Keratinocyte (primary cell): ENCODE results near the gene TRIM43.

Source experiments
- EZH2 ChIP-seq: IDR thresholded peaks from one replicate; pipeline ENCODE4 v1.6.1; 2012; ENCODE audit warnings: inconsistent platforms, mild to moderate bottlenecking, low read length, moderate library complexity
- TF ChIP-seq, protein P1 (sequence below), 3 experiments: IDR thresholded peaks in 1 of 3; conservative IDR thresholded peaks in 1 of 3; optimal IDR thresholded peaks in 1 of 3; 2 replicates in 2 of 3; 3 replicates in 1 of 3; pipeline versions ENCODE3 to v1.5.1; 2011; ENCODE audit warnings: low read length in 3 of 3, mild to moderate bottlenecking in 3 of 3, moderate library complexity in 2 of 3, control low read depth in 1 of 3, inconsistent platforms in 1 of 3; ENCODE audit not compliant: insufficient read depth in 2 of 3; ENCODE audit errors: extremely low read depth in 1 of 3

- TF ChIP-seq, protein P1, sequence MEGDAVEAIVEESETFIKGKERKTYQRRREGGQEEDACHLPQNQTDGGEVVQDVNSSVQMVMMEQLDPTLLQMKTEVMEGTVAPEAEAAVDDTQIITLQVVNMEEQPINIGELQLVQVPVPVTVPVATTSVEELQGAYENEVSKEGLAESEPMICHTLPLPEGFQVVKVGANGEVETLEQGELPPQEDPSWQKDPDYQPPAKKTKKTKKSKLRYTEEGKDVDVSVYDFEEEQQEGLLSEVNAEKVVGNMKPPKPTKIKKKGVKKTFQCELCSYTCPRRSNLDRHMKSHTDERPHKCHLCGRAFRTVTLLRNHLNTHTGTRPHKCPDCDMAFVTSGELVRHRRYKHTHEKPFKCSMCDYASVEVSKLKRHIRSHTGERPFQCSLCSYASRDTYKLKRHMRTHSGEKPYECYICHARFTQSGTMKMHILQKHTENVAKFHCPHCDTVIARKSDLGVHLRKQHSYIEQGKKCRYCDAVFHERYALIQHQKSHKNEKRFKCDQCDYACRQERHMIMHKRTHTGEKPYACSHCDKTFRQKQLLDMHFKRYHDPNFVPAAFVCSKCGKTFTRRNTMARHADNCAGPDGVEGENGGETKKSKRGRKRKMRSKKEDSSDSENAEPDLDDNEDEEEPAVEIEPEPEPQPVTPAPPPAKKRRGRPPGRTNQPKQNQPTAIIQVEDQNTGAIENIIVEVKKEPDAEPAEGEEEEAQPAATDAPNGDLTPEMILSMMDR (optimal IDR thresholded peaks at IDR 0.05 in 1 of 3, IDR thresholded peaks at IDR 0.05 in 1 of 3, conservative IDR thresholded peaks at IDR 0.05 in 1 of 3; ENCODE audit: extremely low read depth in 1 of 3, insufficient read depth in 2 of 3, low read length in 3 of 3) = no peak
- no peak for TF ChIP-seq EZH2
Observed at GRCh38 chr2:95578539-95578938, 13.3 kb upstream of the TRIM43 start.
